ENCODE results near the gene MACROD2.

Gene MACROD2

DNA sequence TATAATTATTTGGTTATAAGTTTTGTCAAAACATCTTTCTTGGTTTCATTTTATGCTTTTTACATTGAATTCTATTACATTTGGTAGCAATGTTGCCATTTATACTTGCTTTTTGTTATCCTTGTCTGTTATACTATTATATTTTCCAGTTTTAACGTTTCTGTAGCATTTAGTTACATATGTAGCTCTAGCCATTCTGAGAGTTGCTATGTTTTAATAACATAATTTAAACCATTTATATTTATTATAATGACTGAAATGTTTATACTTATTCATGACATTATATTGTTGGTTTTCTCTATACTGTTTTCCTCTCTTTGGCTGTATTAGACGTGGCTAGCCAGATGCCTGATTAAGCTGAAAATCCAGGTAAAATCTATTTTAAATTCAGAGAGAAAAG lies 594.1 kb downstream of the MACROD2 start:
- TF ChIP-seq CSDC2 (CRISPR knock-in tag; IDR thresholded peaks at IDR 0.05) = no peak
- no peak for TF ChIP-seq ESRRG (CRISPR knock-in tag; IDR thresholded peaks at IDR 0.05)
- no peak for ATAC-seq

GRCh38 chr20:14595051-14595450 lies 599.7 kb downstream of the MACROD2 start:
- TF ChIP-seq, protein P1, sequence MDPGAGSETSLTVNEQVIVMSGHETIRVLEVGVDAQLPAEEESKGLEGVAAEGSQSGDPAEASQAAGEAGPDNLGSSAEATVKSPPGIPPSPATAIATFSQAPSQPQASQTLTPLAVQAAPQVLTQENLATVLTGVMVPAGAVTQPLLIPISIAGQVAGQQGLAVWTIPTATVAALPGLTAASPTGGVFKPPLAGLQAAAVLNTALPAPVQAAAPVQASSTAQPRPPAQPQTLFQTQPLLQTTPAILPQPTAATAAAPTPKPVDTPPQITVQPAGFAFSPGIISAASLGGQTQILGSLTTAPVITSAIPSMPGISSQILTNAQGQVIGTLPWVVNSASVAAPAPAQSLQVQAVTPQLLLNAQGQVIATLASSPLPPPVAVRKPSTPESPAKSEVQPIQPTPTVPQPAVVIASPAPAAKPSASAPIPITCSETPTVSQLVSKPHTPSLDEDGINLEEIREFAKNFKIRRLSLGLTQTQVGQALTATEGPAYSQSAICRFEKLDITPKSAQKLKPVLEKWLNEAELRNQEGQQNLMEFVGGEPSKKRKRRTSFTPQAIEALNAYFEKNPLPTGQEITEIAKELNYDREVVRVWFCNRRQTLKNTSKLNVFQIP (CRISPR knock-in tag; IDR thresholded peaks at IDR 0.05; ENCODE audit: borderline replicate concordance, low read depth) = no peak
- TF ChIP-seq, protein P2, sequence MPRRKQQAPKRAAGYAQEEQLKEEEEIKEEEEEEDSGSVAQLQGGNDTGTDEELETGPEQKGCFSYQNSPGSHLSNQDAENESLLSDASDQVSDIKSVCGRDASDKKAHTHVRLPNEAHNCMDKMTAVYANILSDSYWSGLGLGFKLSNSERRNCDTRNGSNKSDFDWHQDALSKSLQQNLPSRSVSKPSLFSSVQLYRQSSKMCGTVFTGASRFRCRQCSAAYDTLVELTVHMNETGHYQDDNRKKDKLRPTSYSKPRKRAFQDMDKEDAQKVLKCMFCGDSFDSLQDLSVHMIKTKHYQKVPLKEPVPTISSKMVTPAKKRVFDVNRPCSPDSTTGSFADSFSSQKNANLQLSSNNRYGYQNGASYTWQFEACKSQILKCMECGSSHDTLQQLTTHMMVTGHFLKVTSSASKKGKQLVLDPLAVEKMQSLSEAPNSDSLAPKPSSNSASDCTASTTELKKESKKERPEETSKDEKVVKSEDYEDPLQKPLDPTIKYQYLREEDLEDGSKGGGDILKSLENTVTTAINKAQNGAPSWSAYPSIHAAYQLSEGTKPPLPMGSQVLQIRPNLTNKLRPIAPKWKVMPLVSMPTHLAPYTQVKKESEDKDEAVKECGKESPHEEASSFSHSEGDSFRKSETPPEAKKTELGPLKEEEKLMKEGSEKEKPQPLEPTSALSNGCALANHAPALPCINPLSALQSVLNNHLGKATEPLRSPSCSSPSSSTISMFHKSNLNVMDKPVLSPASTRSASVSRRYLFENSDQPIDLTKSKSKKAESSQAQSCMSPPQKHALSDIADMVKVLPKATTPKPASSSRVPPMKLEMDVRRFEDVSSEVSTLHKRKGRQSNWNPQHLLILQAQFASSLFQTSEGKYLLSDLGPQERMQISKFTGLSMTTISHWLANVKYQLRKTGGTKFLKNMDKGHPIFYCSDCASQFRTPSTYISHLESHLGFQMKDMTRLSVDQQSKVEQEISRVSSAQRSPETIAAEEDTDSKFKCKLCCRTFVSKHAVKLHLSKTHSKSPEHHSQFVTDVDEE (CRISPR knock-in tag; IDR thresholded peaks at IDR 0.05) = no peak
- no peak for TF ChIP-seq ZNF70 (CRISPR knock-in tag; IDR thresholded peaks at IDR 0.05)
- ATAC-seq = no peak

DNA sequence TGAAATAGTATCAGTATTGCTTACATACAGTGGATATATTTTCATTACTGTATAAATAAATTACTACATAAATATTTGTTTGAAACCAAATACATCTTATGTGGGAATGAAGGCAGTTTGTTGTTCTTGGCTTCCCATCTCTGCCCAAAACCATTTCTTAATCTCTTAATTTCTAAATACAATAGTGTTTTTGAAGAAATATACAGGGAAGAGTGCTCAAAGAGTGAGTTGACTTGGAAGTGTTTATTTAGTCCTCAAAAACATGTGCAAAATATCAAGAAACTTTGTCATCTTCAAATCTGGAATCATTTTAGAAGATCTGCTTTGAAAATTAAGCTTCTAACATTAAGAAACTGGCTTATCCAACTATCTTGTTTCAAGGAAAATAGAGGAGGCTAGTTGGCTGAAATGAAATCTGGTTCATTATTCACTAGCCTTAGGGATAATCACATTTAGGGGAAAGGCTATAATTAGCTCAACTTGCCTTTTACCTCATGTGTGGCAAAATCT lies 601.9 kb downstream of the MACROD2 start:
- ATAC-seq = no peak
- TF ChIP-seq CSDC2 (CRISPR knock-in tag; IDR thresholded peaks at IDR 0.05) (no peak), GLIS3 (CRISPR knock-in tag; IDR thresholded peaks at IDR 0.05) (no peak), ESRRG (CRISPR knock-in tag; IDR thresholded peaks at IDR 0.05) (no peak), OSR1 (CRISPR knock-in tag; IDR thresholded peaks at IDR 0.05) (no peak), ISL1 (CRISPR knock-in tag; IDR thresholded peaks at IDR 0.05) (no peak), PPARA (CRISPR knock-in tag; IDR thresholded peaks at IDR 0.05; ENCODE audit: borderline replicate concordance) (no peak), BACH2 (CRISPR knock-in tag; IDR thresholded peaks at IDR 0.05; ENCODE audit: borderline replicate concordance) (no peak)
- TF ChIP-seq, protein P1 (CRISPR knock-in tag; IDR thresholded peaks at IDR 0.05; ENCODE audit: borderline replicate concordance, low read depth) = no peak
- TF ChIP-seq, protein P2 (CRISPR knock-in tag; IDR thresholded peaks at IDR 0.05) = no peak

GRCh38 chr20:14599613-14600012 lies 604.3 kb downstream of the MACROD2 start:
- TF ChIP-seq, protein P2 (CRISPR knock-in tag; IDR thresholded peaks at IDR 0.05) = peak; percentile 78
- TF ChIP-seq, protein P3, sequence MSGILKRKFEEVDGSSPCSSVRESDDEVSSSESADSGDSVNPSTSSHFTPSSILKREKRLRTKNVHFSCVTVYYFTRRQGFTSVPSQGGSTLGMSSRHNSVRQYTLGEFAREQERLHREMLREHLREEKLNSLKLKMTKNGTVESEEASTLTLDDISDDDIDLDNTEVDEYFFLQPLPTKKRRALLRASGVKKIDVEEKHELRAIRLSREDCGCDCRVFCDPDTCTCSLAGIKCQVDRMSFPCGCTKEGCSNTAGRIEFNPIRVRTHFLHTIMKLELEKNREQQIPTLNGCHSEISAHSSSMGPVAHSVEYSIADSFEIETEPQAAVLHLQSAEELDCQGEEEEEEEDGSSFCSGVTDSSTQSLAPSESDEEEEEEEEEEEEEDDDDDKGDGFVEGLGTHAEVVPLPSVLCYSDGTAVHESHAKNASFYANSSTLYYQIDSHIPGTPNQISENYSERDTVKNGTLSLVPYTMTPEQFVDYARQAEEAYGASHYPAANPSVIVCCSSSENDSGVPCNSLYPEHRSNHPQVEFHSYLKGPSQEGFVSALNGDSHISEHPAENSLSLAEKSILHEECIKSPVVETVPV (CRISPR knock-in tag; IDR thresholded peaks at IDR 0.05) = no peak
- TF ChIP-seq TOX (CRISPR knock-in tag; IDR thresholded peaks at IDR 0.05; ENCODE audit: borderline replicate concordance) = no peak
- TF ChIP-seq TCF4 (CRISPR knock-in tag; IDR thresholded peaks at IDR 0.05; ENCODE audit: borderline replicate concordance) = peak; percentile 66; the same call in 1 of the 2 replicates
- no peak for TF ChIP-seq ARNTL (CRISPR knock-in tag; IDR thresholded peaks at IDR 0.05; ENCODE audit: borderline replicate concordance, low read depth)
- ATAC-seq = no peak; the same call in 2 of the 3 replicates
